Astrocyte (in vitro differentiated cells and primary cell): Measurements from ENCODE around the gene CDH24. TPM values are rescaled to one million over a fixed set of nuclear protein-coding genes. Genes with fewer than 3 reads are reported as not detected.

ENCODE experiments used
- DNase-seq: peaks from one replicate; pipeline ENCODE4 v3.0.0-alpha.2; 2010; ENCODE audit warnings: low read depth
- FAIRE-seq: peaks from 2 replicates; lab custom pipeline; 2011; peaks lifted over from hg19 to GRCh38; lab: Jason Lieb, UNC
- H2AFZ ChIP-seq: 2 replicates; pipeline ENCODE4 v1.6.0; 2012; ENCODE audit warnings: low read depth, low read length, inconsistent platforms
- H3K27ac ChIP-seq: 2 replicates; pipeline ENCODE4 v1.5.1; 2011; ENCODE audit warnings: low read depth, low read length, inconsistent platforms
- H3K27me3 ChIP-seq: 2 replicates; pipeline ENCODE4 v1.6.0; 2011; ENCODE audit warnings: low read length, inconsistent platforms; ENCODE audit not compliant: insufficient read depth
- H3K36me3 ChIP-seq: 2 replicates; pipeline ENCODE4 v1.5.1; 2011; ENCODE audit warnings: low read length, inconsistent platforms; ENCODE audit not compliant: insufficient read depth
- H3K4me1 ChIP-seq: 2 replicates; pipeline ENCODE4 v1.5.1; 2011; ENCODE audit warnings: low read length, inconsistent platforms; ENCODE audit not compliant: insufficient read depth
- H3K4me2 ChIP-seq: 2 replicates; pipeline ENCODE4 v1.6.0; 2012; ENCODE audit warnings: low read length, inconsistent platforms
- H3K4me3 ChIP-seq: 2 replicates; pipeline ENCODE4 v1.5.1; 2011; ENCODE audit warnings: low read depth, mild to moderate bottlenecking, low read length, inconsistent platforms; ENCODE audit not compliant: insufficient read depth
- H3K79me2 ChIP-seq: 2 replicates; pipeline ENCODE4 v1.6.0; 2012; ENCODE audit warnings: mild to moderate bottlenecking, low read length, inconsistent platforms; ENCODE audit not compliant: insufficient read depth
- H3K9ac ChIP-seq: 2 replicates; pipeline ENCODE4 v1.6.0; 2012; ENCODE audit warnings: mild to moderate bottlenecking, low read length, inconsistent platforms
- H3K9me3 ChIP-seq: 2 replicates; pipeline ENCODE4 v1.5.1; 2012; ENCODE audit warnings: low read depth, mild to moderate bottlenecking, low read length, inconsistent platforms; ENCODE audit not compliant: insufficient read depth
- H4K20me1 ChIP-seq: 2 replicates; pipeline ENCODE4 v1.6.0; 2012; ENCODE audit warnings: low read length, inconsistent platforms; ENCODE audit not compliant: insufficient read depth
- H3K27ac Mint-ChIP-seq: one replicate; pipeline ENCODE4 v1.8.0; 2021; ENCODE audit warnings: mild to moderate bottlenecking, mixed read lengths; ENCODE audit not compliant: unreplicated experiment
- H3K27me3 Mint-ChIP-seq: one replicate; pipeline ENCODE4 v1.8.0; 2021; ENCODE audit warnings: low read depth, mixed read lengths; ENCODE audit not compliant: unreplicated experiment
- H3K36me3 Mint-ChIP-seq: one replicate; pipeline ENCODE4 v1.8.0; 2021; ENCODE audit warnings: low read depth, mixed read lengths; ENCODE audit not compliant: unreplicated experiment
- H3K4me1 Mint-ChIP-seq: one replicate; pipeline ENCODE4 v1.8.0; 2021; ENCODE audit warnings: low read depth, mixed read lengths; ENCODE audit not compliant: unreplicated experiment
- H3K4me3 Mint-ChIP-seq: one replicate; pipeline ENCODE4 v1.8.0; 2021; ENCODE audit warnings: mild to moderate bottlenecking, moderate library complexity, mixed read lengths; ENCODE audit not compliant: unreplicated experiment
- H3K9me3 Mint-ChIP-seq: one replicate; pipeline ENCODE4 v1.8.0; 2021; ENCODE audit warnings: mild to moderate bottlenecking, mixed read lengths; ENCODE audit not compliant: unreplicated experiment
- EZH2 ChIP-seq: IDR thresholded peaks from 2 replicates; pipeline ENCODE4 v1.6.1; 2012; ENCODE audit warnings: mild to moderate bottlenecking, low read length, inconsistent platforms; ENCODE audit not compliant: insufficient read depth
- total RNA-seq: library from RNA; stranded (reverse); gene quantifications from 2 replicates; pipeline ENCODE4 v1.2.1, GENCODE V29; 2021
- TF ChIP-seq, protein P1 (sequence below): IDR thresholded peaks from 2 replicates; pipeline ENCODE4 v1.5.1; 2011; ENCODE audit warnings: low read depth, mild to moderate bottlenecking, inconsistent platforms, low read length, moderate library complexity; ENCODE audit not compliant: insufficient read depth

Gene CDH24
- total RNA-seq, 1 donor from 2014 or later = 22.2 TPM

DNA sequence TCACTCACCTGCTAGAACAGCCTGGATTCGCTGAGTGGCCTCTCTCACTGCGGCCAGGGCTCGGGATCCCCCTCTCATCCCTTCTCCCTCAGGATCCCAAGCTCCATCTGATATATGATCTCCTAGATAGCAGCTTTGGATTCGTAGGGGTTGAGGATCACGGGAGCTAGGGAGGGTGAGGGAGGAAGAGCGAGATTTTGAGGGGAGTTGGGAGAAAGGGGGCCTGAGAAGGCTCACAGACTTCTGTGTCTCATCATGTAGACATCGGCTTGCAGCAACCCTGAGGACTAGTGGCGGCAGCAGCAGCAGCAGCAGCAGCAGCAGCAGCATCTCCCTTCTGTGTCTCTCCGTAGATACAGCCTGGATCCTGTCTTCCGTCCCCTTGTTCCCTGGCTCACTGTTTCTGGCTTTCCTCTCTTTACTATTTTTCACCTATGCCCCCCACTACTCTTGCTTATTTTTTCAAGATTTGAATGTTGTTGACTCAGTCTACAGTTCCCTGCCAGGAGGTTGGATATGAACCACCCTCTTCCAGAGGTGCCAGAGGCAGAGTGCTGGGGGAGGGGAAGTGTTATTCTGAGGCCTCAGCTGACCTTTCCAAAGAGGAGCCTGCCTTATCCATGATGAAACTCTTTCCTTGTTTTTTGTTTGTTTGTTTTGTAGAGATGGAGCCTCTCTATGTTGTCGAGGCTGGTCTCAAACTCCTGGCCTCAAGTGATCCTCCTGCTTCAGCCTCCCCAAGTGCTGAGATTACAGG, 47.4 kb upstream of the CDH24 start, which contains the start of gene CIROP:
CIROP (minus strand) TSS at position 399 of the 757 bp plus-strand sequence; CDS start at position 330, 69 bp downstream.
- no peaks in the 10 kb centered on the region for H3K27me3 ChIP-seq
- Mint-ChIP-seq H3K27ac (no peak within 1 kb of the TSS), H3K9me3 (no peaks in the 10 kb centered on the region), H3K36me3 (peaks cover 6% of the 10 kb centered on the region), H3K4me1 (no peaks in the 10 kb centered on the region), H3K27me3 (peaks cover 3% of the 10 kb centered on the region), H3K4me3 (no peak within 1 kb of the TSS)
- no peaks in the 10 kb centered on the region for H3K4me1 ChIP-seq
- no peak within 1 kb of the TSS for H3K27ac ChIP-seq
- H3K4me2 ChIP-seq = no peak within 1 kb of the TSS
- no peak within 1 kb of the TSS for H3K9ac ChIP-seq
- H3K36me3 ChIP-seq = no peaks in the 10 kb centered on the region
- DNase-seq (no peak), FAIRE-seq (no peak)
- peaks cover 16% of the 10 kb centered on the region for H4K20me1 ChIP-seq
- no peaks in the 10 kb centered on the region for H3K9me3 ChIP-seq
- H3K4me3 ChIP-seq = no peak within 1 kb of the TSS
- no peak for TF ChIP-seq EZH2
- TF ChIP-seq, protein P1, sequence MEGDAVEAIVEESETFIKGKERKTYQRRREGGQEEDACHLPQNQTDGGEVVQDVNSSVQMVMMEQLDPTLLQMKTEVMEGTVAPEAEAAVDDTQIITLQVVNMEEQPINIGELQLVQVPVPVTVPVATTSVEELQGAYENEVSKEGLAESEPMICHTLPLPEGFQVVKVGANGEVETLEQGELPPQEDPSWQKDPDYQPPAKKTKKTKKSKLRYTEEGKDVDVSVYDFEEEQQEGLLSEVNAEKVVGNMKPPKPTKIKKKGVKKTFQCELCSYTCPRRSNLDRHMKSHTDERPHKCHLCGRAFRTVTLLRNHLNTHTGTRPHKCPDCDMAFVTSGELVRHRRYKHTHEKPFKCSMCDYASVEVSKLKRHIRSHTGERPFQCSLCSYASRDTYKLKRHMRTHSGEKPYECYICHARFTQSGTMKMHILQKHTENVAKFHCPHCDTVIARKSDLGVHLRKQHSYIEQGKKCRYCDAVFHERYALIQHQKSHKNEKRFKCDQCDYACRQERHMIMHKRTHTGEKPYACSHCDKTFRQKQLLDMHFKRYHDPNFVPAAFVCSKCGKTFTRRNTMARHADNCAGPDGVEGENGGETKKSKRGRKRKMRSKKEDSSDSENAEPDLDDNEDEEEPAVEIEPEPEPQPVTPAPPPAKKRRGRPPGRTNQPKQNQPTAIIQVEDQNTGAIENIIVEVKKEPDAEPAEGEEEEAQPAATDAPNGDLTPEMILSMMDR = no peak
- H2AFZ ChIP-seq = no peak within 1 kb of the TSS
- H3K79me2 ChIP-seq = no peaks in the 10 kb centered on the region

DNA sequence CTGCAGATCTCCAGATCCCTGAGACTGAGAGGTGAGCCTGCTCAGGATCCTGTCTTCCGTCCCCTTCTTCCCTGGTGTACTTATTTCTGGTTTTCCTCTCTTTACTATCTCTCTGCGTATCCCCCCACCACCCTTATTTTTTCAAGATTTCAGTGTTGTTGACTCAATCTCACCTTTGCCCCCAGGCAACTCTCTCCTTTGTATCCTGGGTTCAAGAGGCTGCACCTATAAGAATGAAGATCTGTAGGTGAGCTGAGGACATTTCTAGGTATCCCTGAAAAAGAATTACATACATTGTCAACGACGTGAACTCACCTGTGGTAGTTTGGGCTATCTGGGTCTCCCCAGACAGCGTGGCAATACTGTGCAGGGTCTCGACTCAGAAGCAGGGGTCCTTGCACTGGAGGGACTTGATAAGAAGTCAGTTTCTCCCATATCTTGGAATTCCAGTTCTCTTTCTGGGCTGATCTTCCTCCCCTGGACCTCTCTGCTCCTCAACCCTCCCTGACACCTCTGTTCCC, 46.8 kb upstream of the CDH24 start:
- H3K27me3 ChIP-seq = no peaks in the 10 kb centered on the region
- H3K79me2 ChIP-seq = peaks cover 3% of the 10 kb centered on the region
- no peak for FAIRE-seq
- no peaks in the 10 kb centered on the region for H3K36me3 ChIP-seq
- no peak overlapping the region for H3K4me3 Mint-ChIP-seq
- no peak overlapping the region for H3K27ac Mint-ChIP-seq
- no peak overlapping the region for H3K4me3 ChIP-seq
- H4K20me1 ChIP-seq = peaks cover 22% of the 10 kb centered on the region
- no peak overlapping the region for H2AFZ ChIP-seq
- H3K27ac ChIP-seq = no peak overlapping the region
- no peaks in the 10 kb centered on the region for H3K4me1 Mint-ChIP-seq
- no peaks in the 10 kb centered on the region for H3K9me3 Mint-ChIP-seq
- H3K9ac ChIP-seq = no peak overlapping the region
- DNase-seq = no peak
- H3K4me2 ChIP-seq = no peak overlapping the region
- no peaks in the 10 kb centered on the region for H3K9me3 ChIP-seq
- peaks cover 7% of the 10 kb centered on the region for H3K36me3 Mint-ChIP-seq
- TF ChIP-seq, protein P1 = no peak
- no peak for TF ChIP-seq EZH2
- H3K27me3 Mint-ChIP-seq = peaks cover 3% of the 10 kb centered on the region
- no peaks in the 10 kb centered on the region for H3K4me1 ChIP-seq

DNA sequence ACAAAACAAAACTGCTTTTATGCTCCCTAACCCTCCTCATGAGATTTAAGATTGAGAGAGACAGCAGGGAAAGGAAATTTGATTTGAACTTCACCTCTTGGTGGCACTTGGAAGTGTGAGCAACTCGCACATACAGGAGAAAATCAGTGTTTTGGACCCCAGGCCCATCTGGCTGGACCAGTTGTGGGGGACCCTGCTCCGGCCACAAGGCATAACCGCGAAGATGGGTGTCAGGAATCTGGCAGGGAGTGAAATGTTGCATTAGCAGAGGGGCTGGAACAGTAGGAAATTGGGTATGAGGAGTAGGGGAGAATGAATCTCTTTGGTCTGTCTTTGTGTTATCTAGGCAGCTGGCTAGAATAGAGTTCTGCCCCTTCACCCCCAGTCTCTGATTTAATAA, 46.3 kb upstream of the CDH24 start:
- Histone ChIP-seq H3K27ac (no peak overlapping the region), H3K79me2 (peaks cover 8% of the 10 kb centered on the region)
- peaks cover 10% of the 10 kb centered on the region for H3K36me3 Mint-ChIP-seq

More for the DNA sequence above, 46.3 kb upstream of the CDH24 start:
- H3K4me3 Mint-ChIP-seq = no peak overlapping the region
- Histone ChIP-seq H3K27me3 (no peaks in the 10 kb centered on the region), H3K4me3 (no peak overlapping the region), H3K9ac (no peak overlapping the region), H3K9me3 (no peaks in the 10 kb centered on the region), H4K20me1 (peaks cover 28% of the 10 kb centered on the region), H3K4me1 (no peaks in the 10 kb centered on the region), H3K36me3 (peaks cover 4% of the 10 kb centered on the region), H2AFZ (no peak overlapping the region), H3K4me2 (no peak overlapping the region)
- H3K4me1 Mint-ChIP-seq = no peaks in the 10 kb centered on the region
- DNase-seq = no peak
- TF ChIP-seq EZH2 = no peak
- TF ChIP-seq, protein P1 = no peak
- no peak overlapping the region for H3K27ac Mint-ChIP-seq
- H3K27me3 Mint-ChIP-seq = peaks cover 3% of the 10 kb centered on the region
- H3K9me3 Mint-ChIP-seq = no peaks in the 10 kb centered on the region
- no peak for FAIRE-seq
